Panc1 (cell line): Measurements from ENCODE around the gene FBXL16. TPM values are rescaled to one million over a fixed set of nuclear protein-coding genes. Genes with fewer than 3 reads are reported as not detected.
"Not testable (repeated sequence)": the region's sequence is repeated elsewhere in the genome, so short reads cannot be mapped to it uniquely, and the experiment has no call there.

Source experiments
- ATAC-seq: fragments of 200-7000 bp; cut with Tn5 transposase; 2 replicates; pipeline ENCODE4 v1.9.1; 2020; ENCODE audit warnings: mild to moderate bottlenecking, moderate library complexity
- BruUV-seq: library from RNA; stranded (reverse); fragments of 400-500 nt; replicated peaks from 2 replicates; lab custom pipeline; 2021; lab: Mats Ljungman, UMichigan
- CTCF ChIA-PET: fragments of 300-600 bp; sonication (Branson Sonifier 250); formaldehyde crosslinking; loops from one replicate; lab custom pipeline; 2022; ENCODE audit warnings: antibody characterized with exemption; lab: Charles Lee
- POLR2A ChIA-PET: fragments of 300-600 bp; sonication (Branson Sonifier 250); formaldehyde crosslinking; loops from one replicate; lab custom pipeline; 2022; ENCODE audit warnings: antibody characterized with exemption; lab: Charles Lee
- DNase-seq: peaks from one replicate; pipeline ENCODE4 v3.0.0-alpha.2; 2010; ENCODE audit warnings: low read depth, low spot score
- H3K27ac ChIP-seq: 2 replicates; pipeline ENCODE4 v1.5.1; 2011; ENCODE audit warnings: mild to moderate bottlenecking, low read length, inconsistent platforms
- H3K27me3 ChIP-seq: fragments of 200-500 bp; sonication (Bioruptor generic); 2 replicates; pipeline ENCODE4 v1.6.0; 2014; ENCODE audit warnings: low read length, inconsistent platforms; ENCODE audit not compliant: control insufficient read depth, insufficient read depth
- H3K36me3 ChIP-seq: fragments of 200-500 bp; sonication (Bioruptor generic); 2 replicates; pipeline ENCODE4 v1.5.1; 2014; ENCODE audit warnings: inconsistent platforms, mild to moderate bottlenecking, low read length, moderate library complexity; ENCODE audit not compliant: control insufficient read depth, insufficient read depth
- H3K4me1 ChIP-seq: 2 replicates; pipeline ENCODE4 v1.5.1; 2011; ENCODE audit warnings: inconsistent platforms, mild to moderate bottlenecking, low read length, moderate library complexity; ENCODE audit not compliant: control insufficient read depth, insufficient read depth
- H3K4me3 ChIP-seq, 2 experiments: 2 replicates each; pipeline ENCODE4 v1.5.1; 2011 to 2012; ENCODE audit warnings: low read depth in 2 of 2, low read length in 2 of 2, mild to moderate bottlenecking in 2 of 2, inconsistent platforms in 1 of 2, moderate library complexity in 1 of 2
- H3K9me3 ChIP-seq: fragments of 200-500 bp; sonication (Bioruptor generic); 2 replicates; pipeline ENCODE4 v1.5.1; 2014; ENCODE audit warnings: low read depth, mild to moderate bottlenecking, inconsistent platforms, low read length, moderate library complexity; ENCODE audit not compliant: control insufficient read depth, insufficient read depth
- POLR2AphosphoS5 ChIP-seq: IDR thresholded peaks from 2 replicates; pipeline ENCODE4 v1.6.1; 2012; ENCODE audit warnings: mild to moderate bottlenecking, low read depth, low read length, moderate library complexity
- SIN3A ChIP-seq: IDR thresholded peaks from 2 replicates; pipeline ENCODE4 v1.6.1; 2012; ENCODE audit warnings: low read depth, mild to moderate bottlenecking, low read length, moderate library complexity, borderline replicate concordance; ENCODE audit not compliant: insufficient read depth
- TCF7L2 ChIP-seq: IDR thresholded peaks from 2 replicates; pipeline ENCODE4 v1.6.1; 2011; ENCODE audit warnings: mild to moderate bottlenecking, low read depth, low read length, inconsistent platforms
- in situ Hi-C: cut with HindIII; loops from 2 replicates; pipeline ENCODE4 v1.10.0; 2016; ENCODE audit warnings: low sequenced_read_pairs, low pct_unique_long_range_greater_than_20kb
- intact Hi-C: fragments of 100-400 bp; cut with micrococcal nuclease; formaldehyde crosslinking; loops from one replicate; pipeline ENCODE4 v1.10.0; 2022; ENCODE audit not compliant: unreplicated experiment
- total RNA-seq: library from RNA; stranded (reverse); gene quantifications from one replicate; pipeline ENCODE4 v1.2.1, GENCODE V29; 2021; ENCODE audit not compliant: unreplicated experiment
- TF ChIP-seq, protein P1 (sequence below), 2 experiments: IDR thresholded peaks; 2 replicates each; pipeline ENCODE4 v1.6.1; 2011 to 2012; ENCODE audit warnings: low read depth in 2 of 2, control low read depth in 1 of 2, low read length in 1 of 2, mild to moderate bottlenecking in 1 of 2, moderate library complexity in 1 of 2; ENCODE audit not compliant: insufficient read depth in 1 of 2
- TF ChIP-seq, protein P2 (sequence below): fragments of 450-650 bp; IDR thresholded peaks from 2 replicates; pipeline ENCODE4 v1.5.1; 2017; ENCODE audit warnings: mild to moderate bottlenecking

The FBXL16 gene
- total RNA-seq, 1 experiment from 2014 or later: 28.0 TPM

DNA sequence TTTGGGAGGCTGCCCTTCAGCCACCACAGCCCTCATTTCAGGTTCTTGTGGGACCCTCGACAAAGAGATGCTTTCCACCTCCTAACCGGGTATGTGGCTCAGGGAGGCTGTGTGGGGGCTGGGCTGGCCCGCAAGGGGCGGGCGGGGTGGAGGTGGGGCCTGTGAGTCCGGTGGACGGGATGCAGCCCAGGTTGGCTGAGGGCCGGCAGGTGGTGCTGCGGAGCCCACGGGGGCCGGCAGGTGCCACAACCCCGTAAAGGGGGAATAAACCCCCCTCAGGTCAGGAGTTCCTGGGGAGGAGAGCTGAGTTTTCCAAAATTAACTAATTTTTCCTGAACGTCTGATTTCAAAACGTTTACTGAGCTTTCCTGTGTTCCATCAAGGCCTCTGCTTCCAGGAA is 40.1 kb upstream of the FBXL16 start:
- ChIA-PET CTCF (interaction anchor here (0.6 to 0.8 kb wide), 3 partner anchors 20 to 39 kb away, joined by 3 to 5 read pairs (median 3); no protein-coding TSS in a partner anchor), POLR2A (no interaction called here)
- H3K9me3 ChIP-seq: no peaks in the 10 kb centered on the region
- DNase-seq (no peak), ATAC-seq (peak; percentile 69)
- in situ Hi-C loops (no loop called here), intact Hi-C loops (no loop called here)
- H3K4me3 ChIP-seq: no peak overlapping the region
- no peaks in the 10 kb centered on the region for H3K36me3 ChIP-seq
- TF ChIP-seq TCF7L2 (no peak), SIN3A (no peak), POLR2AphosphoS5 (no peak)
- TF ChIP-seq, protein P1, sequence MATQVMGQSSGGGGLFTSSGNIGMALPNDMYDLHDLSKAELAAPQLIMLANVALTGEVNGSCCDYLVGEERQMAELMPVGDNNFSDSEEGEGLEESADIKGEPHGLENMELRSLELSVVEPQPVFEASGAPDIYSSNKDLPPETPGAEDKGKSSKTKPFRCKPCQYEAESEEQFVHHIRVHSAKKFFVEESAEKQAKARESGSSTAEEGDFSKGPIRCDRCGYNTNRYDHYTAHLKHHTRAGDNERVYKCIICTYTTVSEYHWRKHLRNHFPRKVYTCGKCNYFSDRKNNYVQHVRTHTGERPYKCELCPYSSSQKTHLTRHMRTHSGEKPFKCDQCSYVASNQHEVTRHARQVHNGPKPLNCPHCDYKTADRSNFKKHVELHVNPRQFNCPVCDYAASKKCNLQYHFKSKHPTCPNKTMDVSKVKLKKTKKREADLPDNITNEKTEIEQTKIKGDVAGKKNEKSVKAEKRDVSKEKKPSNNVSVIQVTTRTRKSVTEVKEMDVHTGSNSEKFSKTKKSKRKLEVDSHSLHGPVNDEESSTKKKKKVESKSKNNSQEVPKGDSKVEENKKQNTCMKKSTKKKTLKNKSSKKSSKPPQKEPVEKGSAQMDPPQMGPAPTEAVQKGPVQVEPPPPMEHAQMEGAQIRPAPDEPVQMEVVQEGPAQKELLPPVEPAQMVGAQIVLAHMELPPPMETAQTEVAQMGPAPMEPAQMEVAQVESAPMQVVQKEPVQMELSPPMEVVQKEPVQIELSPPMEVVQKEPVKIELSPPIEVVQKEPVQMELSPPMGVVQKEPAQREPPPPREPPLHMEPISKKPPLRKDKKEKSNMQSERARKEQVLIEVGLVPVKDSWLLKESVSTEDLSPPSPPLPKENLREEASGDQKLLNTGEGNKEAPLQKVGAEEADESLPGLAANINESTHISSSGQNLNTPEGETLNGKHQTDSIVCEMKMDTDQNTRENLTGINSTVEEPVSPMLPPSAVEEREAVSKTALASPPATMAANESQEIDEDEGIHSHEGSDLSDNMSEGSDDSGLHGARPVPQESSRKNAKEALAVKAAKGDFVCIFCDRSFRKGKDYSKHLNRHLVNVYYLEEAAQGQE (IDR thresholded peaks at IDR 0.05; ENCODE audit: insufficient read depth in 1 of 2, low read depth in 2 of 2, low read length in 1 of 2): no peak
- TF ChIP-seq, protein P2, sequence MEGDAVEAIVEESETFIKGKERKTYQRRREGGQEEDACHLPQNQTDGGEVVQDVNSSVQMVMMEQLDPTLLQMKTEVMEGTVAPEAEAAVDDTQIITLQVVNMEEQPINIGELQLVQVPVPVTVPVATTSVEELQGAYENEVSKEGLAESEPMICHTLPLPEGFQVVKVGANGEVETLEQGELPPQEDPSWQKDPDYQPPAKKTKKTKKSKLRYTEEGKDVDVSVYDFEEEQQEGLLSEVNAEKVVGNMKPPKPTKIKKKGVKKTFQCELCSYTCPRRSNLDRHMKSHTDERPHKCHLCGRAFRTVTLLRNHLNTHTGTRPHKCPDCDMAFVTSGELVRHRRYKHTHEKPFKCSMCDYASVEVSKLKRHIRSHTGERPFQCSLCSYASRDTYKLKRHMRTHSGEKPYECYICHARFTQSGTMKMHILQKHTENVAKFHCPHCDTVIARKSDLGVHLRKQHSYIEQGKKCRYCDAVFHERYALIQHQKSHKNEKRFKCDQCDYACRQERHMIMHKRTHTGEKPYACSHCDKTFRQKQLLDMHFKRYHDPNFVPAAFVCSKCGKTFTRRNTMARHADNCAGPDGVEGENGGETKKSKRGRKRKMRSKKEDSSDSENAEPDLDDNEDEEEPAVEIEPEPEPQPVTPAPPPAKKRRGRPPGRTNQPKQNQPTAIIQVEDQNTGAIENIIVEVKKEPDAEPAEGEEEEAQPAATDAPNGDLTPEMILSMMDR: no peak; the same call in 1 of the 2 replicates
- no peak overlapping the region for H3K27ac ChIP-seq
- no peaks in the 10 kb centered on the region for H3K4me1 ChIP-seq
- no peaks in the 10 kb centered on the region for H3K27me3 ChIP-seq
- no TSS peak for BruUV-seq

DNA sequence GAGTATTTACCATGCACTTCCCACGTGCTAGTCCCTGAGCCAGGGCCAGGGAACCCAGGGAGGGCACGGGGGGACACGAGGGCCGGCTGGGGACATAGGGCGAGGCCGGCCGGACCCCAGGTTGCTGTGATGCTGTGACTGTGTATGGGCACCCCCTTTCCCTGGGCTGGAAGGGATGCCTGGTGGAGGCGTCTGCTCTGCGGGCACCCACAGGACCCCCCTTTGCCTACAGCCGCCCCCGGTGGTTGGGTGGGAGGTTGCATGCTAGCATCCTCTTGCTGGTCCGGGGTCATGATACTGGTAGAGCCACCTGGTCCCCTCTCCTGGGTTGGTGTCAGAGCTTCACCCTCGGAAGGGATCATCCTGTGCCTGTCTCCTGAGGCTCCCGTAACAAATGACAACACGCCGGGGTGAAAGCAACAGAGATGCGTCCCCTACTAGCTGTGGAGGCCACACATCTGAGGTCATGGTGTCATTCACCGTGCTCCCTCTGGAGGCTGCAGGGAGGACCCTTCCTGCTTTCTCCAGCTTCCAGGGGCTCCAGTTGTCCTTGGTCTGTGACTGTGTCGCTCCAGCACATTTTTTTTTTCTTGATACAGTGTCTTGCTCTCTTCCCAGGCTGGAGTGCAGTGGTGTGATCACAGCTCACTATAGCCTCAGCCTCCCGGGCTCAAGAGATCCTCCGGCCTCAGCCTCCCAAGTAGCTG is 38.3 kb upstream of the FBXL16 start:
- H3K27ac ChIP-seq: no peak overlapping the region
- no peaks in the 10 kb centered on the region for H3K27me3 ChIP-seq
- BruUV-seq: no TSS peak
- ChIA-PET POLR2A (interaction anchor here (0.6 kb wide), 1 partner anchor 66 kb away, joined by 3 read pairs; no protein-coding TSS in a partner anchor), CTCF (interaction anchor here (0.7 kb wide), 1 partner anchor 37 kb away, joined by 3 read pairs; no protein-coding TSS in a partner anchor)
- intact Hi-C loops: loop anchor here (5.0 kb wide), 1 partner anchor 43 kb away; the partner anchor contains the start of genes CHTF18 and RPUSD1
- peaks cover 8% of the 10 kb centered on the region; the same call in 1 of the 2 replicates for H3K4me1 ChIP-seq
- DNase-seq (no peak), ATAC-seq (no peak)
- H3K4me3 ChIP-seq: no peak overlapping the region
- H3K9me3 ChIP-seq: no peaks in the 10 kb centered on the region
- H3K36me3 ChIP-seq: peaks cover 3% of the 10 kb centered on the region; the same call in 1 of the 2 replicates
- in situ Hi-C loops: no loop called here
- TF ChIP-seq, protein P2: peak; percentile 45
- TF ChIP-seq SIN3A (no peak), TCF7L2 (no peak), POLR2AphosphoS5 (no peak)
- TF ChIP-seq, protein P1 (IDR thresholded peaks at IDR 0.05; ENCODE audit: insufficient read depth in 1 of 2, low read depth in 2 of 2, low read length in 1 of 2): no peak

DNA sequence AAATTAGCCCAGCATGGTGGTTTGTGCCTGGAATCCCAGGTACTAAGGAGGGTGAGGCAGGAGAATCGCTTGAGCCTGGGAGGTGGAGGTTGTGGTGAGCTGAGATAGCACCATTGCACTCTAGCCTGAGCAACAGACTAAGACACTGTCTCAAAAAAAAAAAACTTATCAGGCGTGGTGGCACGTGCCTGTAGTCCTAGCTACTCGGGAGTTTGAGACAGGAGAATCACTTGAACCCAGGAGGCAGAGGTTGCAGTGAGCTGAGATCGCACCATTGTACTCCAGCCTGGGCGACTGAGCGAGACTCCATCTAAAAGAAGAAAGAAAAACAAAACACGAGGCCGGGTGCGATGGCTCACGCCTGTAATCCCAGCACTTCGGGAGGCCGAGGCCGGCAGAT is 37.3 kb upstream of the FBXL16 start:
- BruUV-seq, ATAC-seq, in situ Hi-C loops, H3K9me3 ChIP-seq, CTCF ChIA-PET, H3K4me1 ChIP-seq, H3K36me3 ChIP-seq, DNase-seq, H3K4me3 ChIP-seq, H3K27ac ChIP-seq, H3K27me3 ChIP-seq: not testable (repeated sequence)
- intact Hi-C loops: loop anchor here (5.0 kb wide), 1 partner anchor 44 kb away; the partner anchor contains the start of genes CHTF18 and RPUSD1
- POLR2A ChIA-PET: interaction anchor here (0.6 kb wide), 2 partner anchors 23 to 51 kb away, joined by 3 to 7 read pairs; no protein-coding TSS in a partner anchor
